NCI-H69 (cell line): ENCODE data around the gene MILR1.
"Not testable (repeated sequence)": the region's sequence is repeated elsewhere in the genome, so short reads cannot be mapped to it uniquely, and the experiment has no call there.

Experiments used
- DNase-seq: peaks from one replicate; lab custom pipeline; 2025; lab: John Stamatoyannopoulos, UW

MILR1 gene

GRCh38 chr17:64448665-64449512 is at the start of gene MILR1:
Gene MILR1, plus strand, starts transcription at chr17:64449115. Its CDS starts 54 bp downstream, at chr17:64449169.
- DNase-seq, result no peak

DNA sequence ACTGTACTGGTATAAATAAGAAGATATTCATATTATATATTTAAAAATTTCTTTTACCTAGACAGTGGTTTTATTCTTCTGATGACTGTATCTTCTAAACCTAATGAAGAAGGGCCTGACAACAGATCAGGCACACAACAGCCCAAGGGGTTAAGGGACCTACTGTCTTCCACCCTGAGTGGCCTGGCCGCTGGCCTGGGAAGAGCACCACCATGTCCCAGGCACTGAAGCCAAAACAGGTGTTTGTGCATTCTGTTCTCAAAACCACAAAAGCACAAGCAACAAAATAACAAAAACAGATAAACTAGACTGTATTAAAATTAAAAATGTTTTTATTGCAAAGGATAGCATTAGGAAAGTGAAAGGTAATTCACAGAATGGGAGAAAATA is 49.2 kb upstream of the MILR1 start:
- DNase-seq, result no peak

- DNase-seq, result no peak
Measured at GRCh38 chr17:64400642-64401041, 48.3 kb upstream of the MILR1 start.

DNA sequence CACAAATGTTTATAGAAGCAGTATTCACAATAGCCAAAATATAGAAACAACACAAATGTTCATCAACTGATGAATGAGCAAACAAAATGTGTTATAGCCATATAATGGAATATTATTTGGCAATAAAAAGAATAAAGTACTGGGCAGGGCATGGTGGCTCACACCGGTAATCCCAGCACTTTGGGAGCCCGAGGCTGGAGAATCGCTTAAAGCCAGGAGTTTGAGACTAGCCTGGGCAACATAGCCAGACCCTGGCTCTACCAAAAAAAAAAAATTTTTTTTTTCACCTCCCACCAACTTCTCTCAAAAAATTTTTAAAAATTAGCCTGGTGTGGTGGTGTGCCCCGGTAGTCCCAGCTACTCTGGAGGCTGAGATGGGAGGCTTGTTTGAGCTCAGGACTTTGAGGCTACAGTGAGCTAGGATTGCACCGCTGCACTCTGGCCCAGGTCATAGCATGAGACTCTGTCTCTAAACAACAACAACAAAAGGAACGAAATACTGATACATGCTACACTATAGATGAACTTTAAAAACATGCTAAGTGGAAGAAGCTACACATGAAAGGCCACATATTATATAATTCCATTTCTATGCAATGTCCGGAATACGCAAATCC is 47.6 kb upstream of the MILR1 start:
- DNase-seq, result no peak

- DNase-seq, result no peak
Measured at GRCh38 chr17:64401941-64402340, 47.0 kb upstream of the MILR1 start.

DNA sequence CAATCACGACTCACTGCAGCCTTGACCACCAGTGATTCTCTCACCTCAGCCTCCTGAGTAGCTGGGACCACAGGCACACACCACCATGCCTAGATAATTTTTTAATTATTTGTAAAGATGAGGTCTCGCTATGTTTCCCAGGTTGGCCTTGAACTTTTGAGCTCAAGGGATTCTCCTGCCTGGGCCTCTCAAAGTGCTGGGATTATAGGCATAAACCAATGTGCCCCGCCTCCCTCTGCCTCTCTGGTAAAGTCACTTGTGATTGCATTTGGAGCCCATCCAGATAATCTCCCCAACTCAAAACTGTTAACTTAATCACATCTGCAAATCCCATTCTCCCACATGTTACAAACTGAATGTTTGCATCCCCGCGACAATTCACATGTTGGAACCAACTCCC is 46.4 kb upstream of the MILR1 start:
- no peak for DNase-seq

DNA sequence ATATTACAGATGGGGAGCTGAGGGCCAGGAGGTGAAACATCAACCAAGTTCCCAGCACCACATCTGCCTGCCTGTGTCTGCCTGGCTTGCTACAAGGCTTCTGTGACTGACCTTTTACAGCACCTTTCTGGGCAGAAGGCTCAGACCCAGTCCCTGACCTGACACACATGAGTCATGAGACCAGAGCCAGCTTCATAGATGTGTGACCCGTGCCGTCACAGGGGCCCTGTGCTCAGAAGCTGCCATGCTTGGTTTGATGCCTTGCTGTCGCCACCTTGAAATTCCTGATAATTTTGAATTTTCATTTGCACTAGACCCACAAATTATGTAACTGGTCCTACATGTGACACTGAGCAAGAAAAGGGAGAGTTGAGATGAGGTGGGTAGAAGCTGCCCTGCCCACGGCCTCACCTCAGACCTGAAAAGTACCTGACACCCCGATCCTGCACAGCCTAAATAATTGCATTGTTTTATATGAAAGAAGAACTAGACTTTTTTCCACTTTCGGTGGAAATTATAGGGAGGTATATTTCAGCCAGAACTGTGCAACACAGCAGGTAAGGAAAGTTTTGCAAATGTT is 44.9 kb upstream of the MILR1 start:
- no peak for DNase-seq

DNA sequence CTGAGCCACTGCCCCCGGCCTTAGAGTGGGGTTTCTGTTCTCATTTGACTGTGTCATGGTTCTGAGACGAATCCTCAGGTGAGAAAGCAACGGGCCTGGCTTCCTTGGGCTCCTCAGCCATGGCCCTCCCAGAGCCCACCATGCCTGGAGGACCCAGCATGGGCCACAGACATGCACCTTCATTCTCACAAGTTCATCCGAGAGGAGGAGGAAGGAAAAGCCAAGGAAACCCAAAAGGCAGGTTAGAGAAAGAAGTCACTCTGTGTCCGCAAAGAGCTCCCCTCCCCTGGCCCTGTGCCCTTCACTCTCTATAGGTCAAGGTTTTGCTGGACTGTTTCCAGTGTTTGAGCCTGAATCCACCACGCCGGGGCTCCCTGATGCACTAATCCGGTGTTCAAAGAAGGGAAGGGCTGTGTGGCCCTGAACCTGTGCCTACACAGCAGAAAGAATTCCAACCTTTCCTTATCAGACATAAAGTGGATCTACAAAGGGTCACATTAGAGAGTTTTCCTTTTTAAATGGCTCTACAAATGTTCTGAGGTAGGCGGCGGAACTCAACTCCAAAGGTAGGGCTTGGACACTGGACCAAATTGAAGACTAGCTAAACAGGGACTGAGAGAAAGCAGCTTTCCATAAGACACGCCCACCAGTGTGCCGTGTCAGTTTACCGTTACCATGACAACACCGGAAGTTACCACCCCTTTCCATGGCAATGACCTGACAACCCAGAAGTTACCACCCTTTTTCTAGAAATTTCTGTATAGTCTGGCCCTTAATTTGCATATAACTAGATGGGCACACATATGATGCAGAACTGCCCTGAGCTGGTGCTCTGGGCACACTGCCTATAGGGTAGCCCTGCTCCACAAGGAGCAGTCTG is 42.4 kb upstream of the MILR1 start:
- no peak for DNase-seq

DNA sequence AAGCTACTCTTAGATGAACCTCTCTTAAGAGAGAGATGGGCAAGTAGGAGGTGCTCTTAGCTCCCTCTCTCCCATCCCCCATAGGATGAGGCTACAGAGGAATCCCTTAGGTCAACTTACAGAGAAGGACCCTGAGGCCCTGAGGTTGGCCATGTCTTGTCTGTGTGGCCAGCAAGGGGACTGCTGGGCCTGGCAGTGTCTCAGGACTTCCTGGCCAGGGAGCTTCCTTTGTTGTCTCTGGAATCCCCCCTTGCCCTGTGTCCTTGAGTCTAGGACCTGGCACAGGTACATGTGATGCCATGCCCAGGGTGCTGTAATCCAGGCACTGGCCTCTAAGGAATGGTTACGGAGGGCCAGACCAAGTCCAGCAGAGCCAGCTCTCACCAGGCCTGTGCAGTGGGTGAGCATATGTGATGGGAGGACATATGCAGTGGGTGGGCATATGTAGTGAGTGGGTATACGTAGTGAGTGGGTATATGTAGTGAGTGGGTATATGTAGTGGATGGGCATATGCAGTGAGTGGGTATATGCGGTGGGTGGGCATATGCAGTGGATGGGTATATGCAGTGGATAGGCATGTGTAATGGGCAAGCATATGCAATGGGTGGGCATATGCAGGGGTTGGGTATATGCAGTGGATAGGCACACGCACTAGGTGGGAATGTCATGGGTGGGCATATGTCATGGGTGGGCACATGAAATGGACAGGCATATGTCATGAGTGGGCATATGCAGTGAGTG is 38.0 kb upstream of the MILR1 start:
- no peak for DNase-seq

DNA sequence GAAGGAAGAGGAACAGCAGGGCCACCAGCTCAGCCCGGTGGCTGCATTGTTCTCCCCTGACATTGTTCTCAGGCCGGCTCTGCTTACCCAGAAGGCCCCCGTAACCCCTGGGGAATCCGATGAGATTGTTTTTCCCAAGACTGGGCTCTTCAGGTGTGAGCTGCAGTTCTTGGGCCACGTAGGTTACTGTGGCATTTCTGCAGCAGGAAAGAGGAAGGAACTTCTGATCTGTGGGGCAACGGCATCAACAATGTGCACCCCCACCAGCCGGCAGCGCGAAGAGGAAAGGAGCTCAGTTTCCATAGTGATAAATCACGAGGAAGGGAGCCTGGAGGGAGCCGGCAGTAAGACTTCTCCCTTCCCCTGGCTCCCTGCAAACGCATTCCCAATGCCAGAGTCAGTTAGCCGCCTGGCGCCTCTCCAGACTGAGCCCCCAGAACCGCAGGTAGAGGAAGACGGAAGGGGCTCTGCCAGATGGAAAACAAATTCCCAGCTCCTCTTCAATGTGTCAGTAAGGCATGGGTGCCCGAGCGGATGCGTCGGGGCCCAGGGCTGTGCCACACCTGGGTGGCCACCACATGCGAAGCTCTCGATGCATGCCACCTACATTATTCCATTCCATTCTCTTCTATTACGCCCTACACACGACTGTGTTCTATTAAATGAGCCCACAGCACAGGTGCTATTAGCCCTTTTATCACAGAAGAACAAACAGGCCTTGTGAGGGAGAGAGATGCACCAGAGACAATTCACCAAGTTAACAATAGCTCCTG is 36.7 kb upstream of the MILR1 start:
- peak; percentile 78 for DNase-seq

DNA sequence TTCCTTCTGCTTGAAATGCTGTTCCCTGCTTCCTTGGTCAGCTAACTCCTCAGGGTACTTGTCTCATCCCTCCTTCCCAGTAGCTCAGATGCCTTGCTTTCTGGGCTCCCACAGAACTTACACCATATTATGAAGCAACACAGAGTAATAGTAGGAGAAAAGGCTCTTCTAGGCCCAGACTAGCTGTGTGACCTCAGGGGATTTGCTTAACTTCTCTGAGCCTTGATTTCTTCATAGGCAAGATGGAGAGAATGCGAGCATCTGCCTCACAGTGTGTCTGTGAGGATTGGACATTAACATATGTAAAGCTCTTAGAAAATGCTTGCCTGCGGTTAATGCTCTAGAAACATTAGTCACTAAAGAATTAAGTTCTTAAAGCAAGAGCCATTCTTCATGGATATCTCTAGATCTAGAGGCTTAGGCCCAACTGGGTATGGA is 36.0 kb upstream of the MILR1 start:
- DNase-seq, result no peak

DNA sequence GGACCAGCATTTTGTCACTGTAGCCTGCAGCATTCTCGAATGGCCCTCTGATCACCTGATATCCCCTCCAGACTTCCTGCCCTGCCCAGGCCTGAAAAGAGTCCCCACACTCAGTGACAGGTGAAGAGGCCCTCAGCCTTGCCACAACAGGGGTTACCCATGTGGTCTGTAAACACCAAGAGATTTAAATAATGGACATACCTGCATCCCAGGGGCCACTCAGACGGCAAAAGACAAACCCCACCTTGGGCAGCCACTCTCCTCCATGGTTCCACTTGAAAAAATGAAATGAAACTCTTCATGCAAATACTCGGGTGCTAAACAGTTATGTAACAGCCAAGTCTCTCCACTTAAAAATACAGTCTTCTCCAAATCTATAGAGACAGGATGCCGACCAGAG is 35.4 kb upstream of the MILR1 start:
- DNase-seq, result no peak

GRCh38 chr17:64418506-64419339 is 30.2 kb upstream of the MILR1 start:
- DNase-seq, result peak; percentile 68

DNA sequence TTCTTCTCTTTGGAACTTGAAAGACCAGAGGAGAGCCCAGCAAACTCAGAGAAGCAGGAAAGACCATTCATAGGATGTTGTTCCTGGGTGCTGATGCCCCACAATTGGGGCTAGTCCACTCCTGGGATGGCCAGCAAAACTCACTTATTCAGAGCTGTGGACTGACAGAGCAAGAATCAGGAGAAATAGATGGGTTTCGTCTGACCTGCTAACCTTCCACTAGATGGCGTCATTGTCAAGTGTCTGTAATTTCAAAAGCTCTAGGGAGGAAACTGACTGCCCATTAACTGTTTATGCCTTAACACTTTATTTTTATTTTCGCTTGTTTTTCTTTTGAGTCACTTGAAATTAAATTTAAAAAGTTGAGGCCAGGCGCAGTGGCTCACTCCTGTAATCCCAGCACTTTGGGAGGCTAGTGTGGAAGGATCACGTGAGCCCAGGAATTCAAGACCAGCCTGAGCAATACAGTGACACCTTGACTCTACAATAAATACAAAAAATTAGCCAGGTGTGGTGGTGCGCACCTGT is 28.7 kb upstream of the MILR1 start:
- peak; percentile 74 for DNase-seq

DNA sequence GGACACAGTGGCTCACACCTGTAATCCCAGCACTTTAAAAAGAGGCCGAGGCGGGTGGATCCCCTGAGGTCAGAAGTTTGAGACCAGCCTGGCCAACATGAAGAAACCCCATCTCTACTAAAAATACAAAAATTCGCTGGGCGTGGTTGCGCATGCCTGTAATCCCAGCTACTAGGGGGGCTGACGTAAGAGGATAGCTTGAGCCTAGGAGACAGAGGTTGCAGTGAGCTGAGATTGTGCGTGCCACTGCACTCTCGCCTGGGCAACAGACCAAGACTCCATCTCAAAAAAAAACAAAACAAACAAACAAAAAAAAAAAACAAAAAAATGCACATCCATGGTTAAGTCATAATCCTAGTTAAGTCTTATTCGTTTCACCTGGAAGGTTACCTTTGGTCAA is 26.8 kb upstream of the MILR1 start:
- DNase-seq, result not testable (repeated sequence)

- DNase-seq, result peak; percentile 42
Measured at GRCh38 chr17:64423881-64424280, 25.0 kb upstream of the MILR1 start.

DNA sequence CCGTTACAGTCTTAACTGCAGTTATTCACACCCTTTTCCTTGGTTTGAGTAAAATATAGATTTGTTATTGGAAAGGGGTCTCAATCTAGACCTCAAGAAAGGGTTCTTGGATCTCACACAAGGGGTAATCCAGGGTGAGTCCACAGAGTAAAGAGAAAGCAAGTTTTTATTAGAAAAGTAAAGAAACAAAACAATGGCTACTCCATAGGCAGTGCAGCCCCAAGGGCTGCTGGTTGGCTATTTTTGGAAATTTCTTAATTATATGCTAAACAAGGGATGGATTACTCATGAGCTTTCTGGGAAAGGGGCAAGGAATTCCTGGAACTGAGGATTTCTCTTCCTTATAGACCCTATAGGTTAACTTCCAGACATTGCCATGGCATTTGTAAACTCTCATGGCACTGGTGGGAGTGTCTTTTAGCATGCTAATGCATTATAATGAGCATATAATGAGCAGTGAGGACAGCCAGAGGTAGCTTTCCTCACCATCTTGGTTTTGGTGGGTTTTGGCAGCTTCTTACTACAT is 24.5 kb upstream of the MILR1 start:
- DNase-seq, result peak; percentile 39

DNA sequence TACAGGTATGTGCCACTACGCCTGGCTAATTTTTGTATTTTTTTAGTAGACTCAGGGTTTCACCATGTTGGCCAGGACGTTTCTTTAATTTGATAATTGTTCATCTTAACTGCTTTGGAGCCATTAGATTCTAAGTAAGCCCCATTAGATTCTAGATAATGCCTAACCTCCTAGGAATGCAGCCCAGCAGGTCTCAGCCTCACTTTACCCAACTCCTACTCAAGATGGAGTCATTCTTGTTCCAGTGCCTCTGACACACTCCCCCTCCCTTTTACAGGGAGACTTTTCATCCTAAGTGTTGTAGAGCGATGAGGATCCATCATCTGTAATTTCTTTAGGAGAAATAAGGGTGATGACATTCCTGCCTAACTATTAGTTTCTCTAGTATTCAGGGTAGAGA is 23.7 kb upstream of the MILR1 start:
- no peak for DNase-seq

DNA sequence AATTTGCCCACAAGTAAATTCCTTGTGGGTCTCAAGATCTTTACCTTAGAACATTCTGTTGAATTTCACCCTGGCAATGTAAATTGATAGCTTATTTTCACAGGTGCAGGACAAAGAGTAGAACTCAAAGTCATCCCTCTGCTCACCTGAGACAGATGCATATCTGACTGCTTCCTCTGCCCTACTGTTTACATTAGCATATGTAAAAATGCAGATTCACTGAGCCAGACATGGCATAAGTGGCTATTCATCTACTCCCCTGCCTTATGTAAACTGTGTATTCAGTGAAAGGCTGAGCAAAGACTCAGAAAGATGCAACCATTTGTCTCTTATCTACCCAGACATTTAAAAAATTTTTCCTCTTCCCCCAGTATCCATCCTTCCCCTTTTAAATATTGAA is 22.3 kb upstream of the MILR1 start:
- DNase-seq, result peak; percentile 76
